ENCODE data around the gene DGKD.

GRCh38 chr2:233317196-233317943 is 36.9 kb upstream of the DGKD start:
- TF ChIP-seq ZNF274 (IDR thresholded peaks at IDR 0.05; ENCODE audit: low read depth, low read length) (no peak), POLR2AphosphoS5 (IDR thresholded peaks at IDR 0.05; ENCODE audit: low read depth, low read length) (no peak)
